Left ventricle myocardium inferior (tissue), 1 donor: ENCODE results near the gene TMEM9. TPM values are rescaled to one million over a fixed set of nuclear protein-coding genes. Genes with fewer than 3 reads are reported as not detected.

ENCODE experiments used
- DNase-seq: peaks from one replicate; pipeline ENCODE4 v3.0.0-alpha.2; 2020
- H3K27ac ChIP-seq: fragments of 200-600 bp; replicated peaks from 2 replicates; pipeline ENCODE4 v1.8.0; 2021
- H3K27me3 ChIP-seq: fragments of 200-600 bp; 2 replicates; pipeline ENCODE4 v1.8.0; 2021; ENCODE audit warnings: low read depth
- H3K36me3 ChIP-seq: fragments of 200-600 bp; 2 replicates; pipeline ENCODE4 v1.8.0; 2021
- H3K4me1 ChIP-seq: fragments of 200-600 bp; 2 replicates; pipeline ENCODE4 v1.8.0; 2021
- H3K4me3 ChIP-seq: fragments of 200-600 bp; 2 replicates; pipeline ENCODE4 v1.8.0; 2021; ENCODE audit warnings: mild to moderate bottlenecking, moderate library complexity
- H3K9me3 ChIP-seq: fragments of 200-600 bp; replicated peaks from 2 replicates; pipeline ENCODE4 v1.8.0; 2021
- intact Hi-C: fragments of 100-400 bp; cut with micrococcal nuclease; formaldehyde crosslinking; loops from one replicate; pipeline ENCODE4 v1.11.0; 2022
- total RNA-seq: library from RNA; stranded (reverse); fragmentation: NEBNext Ultra II Directional; extraction: Animal tissue kit (Norgen Biotek cat#: 25700); gene quantifications from one replicate; pipeline ENCODE4 v1.2.1, GENCODE V29; 2021
- TF ChIP-seq, protein P1 (sequence below): fragments of 200-600 bp; IDR thresholded peaks from 2 replicates; pipeline ENCODE4 v1.8.0; 2021; ENCODE audit warnings: antibody characterized with exemption, mild to moderate bottlenecking, borderline replicate concordance
- donor health status: DM: no; HTN: yes; CAD: no; lungs with severe emphysema.

The TMEM9 gene
- total RNA-seq, 1 donor from 2014 or later: 25.3 TPM

DNA sequence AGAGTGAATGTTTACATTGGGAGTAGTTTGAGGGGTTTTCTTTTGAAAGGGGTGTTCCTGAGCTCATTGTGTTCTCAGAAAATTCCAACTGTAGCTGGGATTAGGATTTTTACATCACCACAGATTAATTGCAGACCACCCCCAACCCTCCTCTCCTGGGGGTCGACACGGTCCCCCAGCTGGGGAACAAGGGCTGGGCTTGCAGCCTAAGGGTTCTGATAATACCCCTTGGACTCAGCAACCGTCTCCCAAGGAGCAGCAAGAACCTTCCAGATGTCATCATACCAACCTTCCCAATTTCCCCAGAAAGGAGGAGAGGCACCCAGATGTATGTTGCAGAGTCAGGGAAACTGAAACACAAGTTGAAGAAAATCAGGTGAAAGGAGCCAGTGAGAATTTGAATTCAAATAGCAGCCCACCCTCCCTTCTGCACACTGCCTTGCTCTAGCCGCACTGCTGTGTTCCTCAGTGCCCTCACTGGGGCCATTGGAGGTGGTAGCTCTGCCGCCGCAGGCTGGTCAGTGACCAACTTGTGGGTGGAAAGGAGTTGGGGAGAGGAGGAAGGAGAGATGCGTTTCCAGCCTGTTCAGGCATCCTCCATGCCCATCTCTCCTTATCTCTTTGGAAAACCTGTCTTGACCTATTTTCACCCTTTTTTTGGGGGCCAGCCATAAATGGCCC, 21.7 kb upstream of the TMEM9 start:
- TF ChIP-seq, protein P1, sequence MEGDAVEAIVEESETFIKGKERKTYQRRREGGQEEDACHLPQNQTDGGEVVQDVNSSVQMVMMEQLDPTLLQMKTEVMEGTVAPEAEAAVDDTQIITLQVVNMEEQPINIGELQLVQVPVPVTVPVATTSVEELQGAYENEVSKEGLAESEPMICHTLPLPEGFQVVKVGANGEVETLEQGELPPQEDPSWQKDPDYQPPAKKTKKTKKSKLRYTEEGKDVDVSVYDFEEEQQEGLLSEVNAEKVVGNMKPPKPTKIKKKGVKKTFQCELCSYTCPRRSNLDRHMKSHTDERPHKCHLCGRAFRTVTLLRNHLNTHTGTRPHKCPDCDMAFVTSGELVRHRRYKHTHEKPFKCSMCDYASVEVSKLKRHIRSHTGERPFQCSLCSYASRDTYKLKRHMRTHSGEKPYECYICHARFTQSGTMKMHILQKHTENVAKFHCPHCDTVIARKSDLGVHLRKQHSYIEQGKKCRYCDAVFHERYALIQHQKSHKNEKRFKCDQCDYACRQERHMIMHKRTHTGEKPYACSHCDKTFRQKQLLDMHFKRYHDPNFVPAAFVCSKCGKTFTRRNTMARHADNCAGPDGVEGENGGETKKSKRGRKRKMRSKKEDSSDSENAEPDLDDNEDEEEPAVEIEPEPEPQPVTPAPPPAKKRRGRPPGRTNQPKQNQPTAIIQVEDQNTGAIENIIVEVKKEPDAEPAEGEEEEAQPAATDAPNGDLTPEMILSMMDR: no peak
- Histone ChIP-seq H3K4me1 (peaks cover 7% of the 10 kb centered on the region), H3K27ac (no peak overlapping the region), H3K27me3 (peaks cover 23% of the 10 kb centered on the region), H3K36me3 (no peaks in the 10 kb centered on the region), H3K4me3 (no peak overlapping the region), H3K9me3 (no peaks in the 10 kb centered on the region)
- DNase-seq: no peak
- intact Hi-C loops: no loop called here

DNA sequence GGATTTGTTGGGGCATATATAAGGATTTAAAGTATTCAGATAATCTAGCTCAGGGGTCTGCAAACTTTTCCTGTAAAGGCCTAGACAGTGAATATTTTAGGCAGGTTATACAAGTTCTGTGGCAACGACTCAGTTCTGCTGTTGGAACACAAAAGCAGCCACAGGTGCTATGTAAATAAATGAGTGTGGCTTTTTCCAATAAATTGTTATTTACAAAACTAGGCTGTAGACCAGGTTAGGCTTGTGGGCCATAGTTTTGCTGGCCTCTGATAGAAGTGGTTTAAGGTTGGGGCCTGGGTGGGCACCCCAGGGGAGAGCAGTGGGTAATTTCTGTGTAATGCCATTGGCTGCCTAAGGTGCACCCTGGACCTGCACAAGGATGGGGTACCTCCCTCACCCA, 19.5 kb upstream of the TMEM9 start:
- H3K9me3 ChIP-seq: no peaks in the 10 kb centered on the region

DNA sequence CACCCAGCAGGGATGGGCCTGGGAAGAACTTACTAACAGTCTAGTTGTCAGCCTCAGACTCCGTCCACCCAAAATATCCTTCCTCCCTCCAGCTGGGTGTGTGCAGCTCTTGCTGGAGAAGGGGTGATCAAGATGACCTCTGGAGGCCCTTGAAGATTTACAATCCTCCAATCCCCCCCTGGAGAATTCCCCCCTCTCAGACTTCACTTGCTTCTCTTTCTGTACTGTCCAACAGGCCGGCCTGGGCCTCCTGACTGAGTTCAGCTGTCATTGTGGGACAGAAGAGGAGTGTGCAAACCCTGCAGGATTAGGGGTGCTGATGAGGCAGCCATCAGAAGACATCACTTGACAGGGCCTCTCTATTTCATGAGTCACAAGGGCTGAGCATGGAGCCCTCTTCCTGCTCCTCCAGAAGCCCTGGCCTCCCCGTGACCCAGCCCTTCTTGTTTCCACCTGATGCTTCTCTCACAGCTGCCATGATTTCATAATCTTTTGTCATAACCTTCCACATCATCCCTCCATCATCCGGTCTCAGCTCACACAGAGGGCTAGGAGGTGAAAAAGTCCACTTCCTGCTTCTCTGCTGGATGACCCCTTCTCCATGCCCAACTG, 18.8 kb upstream of the TMEM9 start:
- TF ChIP-seq, protein P1: no peak
- no peak overlapping the region for H3K4me3 ChIP-seq
- peaks cover 3% of the 10 kb centered on the region for H3K27me3 ChIP-seq
- intact Hi-C loops: no loop called here
- no peaks in the 10 kb centered on the region for H3K36me3 ChIP-seq
- DNase-seq: no peak
- H3K27ac ChIP-seq: no peak overlapping the region
- H3K9me3 ChIP-seq: no peaks in the 10 kb centered on the region
- H3K4me1 ChIP-seq: peaks cover 20% of the 10 kb centered on the region

More for the DNA sequence above, 19.5 kb upstream of the TMEM9 start:
- peaks cover 20% of the 10 kb centered on the region for H3K4me1 ChIP-seq
- H3K36me3 ChIP-seq: no peaks in the 10 kb centered on the region
- H3K27me3 ChIP-seq: peaks cover 3% of the 10 kb centered on the region
- H3K27ac ChIP-seq: no peak overlapping the region
- intact Hi-C loops: no loop called here
- DNase-seq: no peak
- H3K4me3 ChIP-seq: no peak overlapping the region
- TF ChIP-seq, protein P1: no peak

- Histone ChIP-seq H3K27ac (no peak overlapping the region), H3K4me1 (peaks cover 20% of the 10 kb centered on the region), H3K27me3 (peaks cover 3% of the 10 kb centered on the region), H3K36me3 (no peaks in the 10 kb centered on the region), H3K9me3 (no peaks in the 10 kb centered on the region), H3K4me3 (no peak overlapping the region)
- TF ChIP-seq, protein P1: no peak
- intact Hi-C loops: no loop called here
- no peak for DNase-seq
Measured at GRCh38 chr1:201172326-201172725, 18.1 kb upstream of the TMEM9 start.

DNA sequence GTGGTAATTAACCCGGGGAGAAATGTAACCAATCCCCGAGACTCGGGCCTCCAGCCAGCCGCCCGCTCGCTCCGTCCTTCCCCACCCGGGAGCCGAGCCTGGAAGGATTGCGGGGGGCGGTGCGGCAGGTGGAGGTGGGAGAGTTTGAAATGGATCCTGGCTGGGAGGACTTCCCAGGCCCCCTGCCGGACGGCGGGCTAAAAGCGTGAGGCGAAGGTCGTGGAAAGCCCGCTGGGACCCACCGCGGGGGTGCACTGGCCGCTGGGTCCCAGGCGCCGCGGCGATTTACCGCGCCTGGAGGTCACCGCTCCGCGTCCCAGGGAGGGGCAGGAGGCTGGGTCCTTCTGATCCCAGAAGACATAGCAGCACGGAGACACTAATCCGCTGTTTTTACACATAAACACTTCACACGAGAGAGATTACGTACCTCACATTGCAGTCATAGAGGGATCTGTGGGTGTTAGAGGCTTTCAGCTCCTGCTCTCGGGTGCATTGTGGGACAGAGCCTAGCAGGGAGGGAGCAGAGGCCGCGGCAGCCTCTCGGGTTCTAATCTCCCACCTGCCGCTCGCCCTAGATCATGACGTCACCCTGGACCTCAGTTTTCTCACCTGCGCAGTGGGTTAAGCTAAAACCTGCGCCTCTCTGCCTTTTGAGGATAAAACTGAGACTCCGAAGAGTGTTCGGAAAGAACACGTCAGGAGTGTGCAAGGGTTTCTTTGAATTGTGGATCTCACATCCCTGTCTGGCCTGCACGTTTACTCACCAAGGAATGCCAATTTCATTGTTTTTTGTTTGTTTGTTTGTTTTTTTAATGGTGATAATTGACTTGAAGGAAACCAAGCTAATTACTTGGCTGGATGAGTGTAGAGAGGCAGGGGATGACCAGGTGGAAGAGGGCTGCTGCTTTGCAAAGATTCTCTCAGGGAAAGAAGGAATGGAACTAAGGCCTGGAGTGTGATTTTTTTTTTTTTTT, 17.1 kb upstream of the TMEM9 start:
- no peaks in the 10 kb centered on the region for H3K36me3 ChIP-seq
- H3K27ac ChIP-seq: peak overlapping the region; percentile 91
- intact Hi-C loops: no loop called here
- H3K4me3 ChIP-seq: peak overlapping the region; percentile 73
- no peaks in the 10 kb centered on the region for H3K9me3 ChIP-seq
- TF ChIP-seq, protein P1: peak; percentile 48
- peak; percentile 27 for DNase-seq
- H3K27me3 ChIP-seq: no peaks in the 10 kb centered on the region
- H3K4me1 ChIP-seq: peaks cover 20% of the 10 kb centered on the region
